A549 (cell line): ENCODE measurements around the gene ALOX15B.

Experiments used
- ESRRA ChIP-seq: fragments of 150-350 bp; IDR thresholded peaks from 2 replicates; pipeline ENCODE4 v1.6.1; 2014; ENCODE audit warnings: mild to moderate bottlenecking, low read length, borderline replicate concordance
- MAZ ChIP-seq: fragments of 150-350 bp; IDR thresholded peaks from 2 replicates; pipeline ENCODE4 v1.6.1; 2014; ENCODE audit warnings: antibody characterized with exemption, low read depth, low read length, borderline replicate concordance
- NR3C1 ChIP-seq: fragments of >200 bp; sonication (Bioruptor Twin); formaldehyde crosslinking; IDR thresholded peaks from 3 replicates; pipeline ENCODE4 v1.6.1; 2017
- POLR2A ChIP-seq: IDR thresholded peaks from 2 replicates; pipeline ENCODE4 v1.6.1; 2012; ENCODE audit warnings: mild to moderate bottlenecking, low read length
- TF ChIP-seq, protein P1 (sequence below): fragments of >200 bp; sonication (Bioruptor Twin); formaldehyde crosslinking; IDR thresholded peaks from 3 replicates; pipeline ENCODE4 v1.5.1; 2016
- TF ChIP-seq, protein P2 (sequence below): fragments of 250-450 bp; sonication (Bioruptor Pico); IDR thresholded peaks from 2 replicates; pipeline ENCODE4 v1.5.0; 2021; ENCODE audit warnings: mild to moderate bottlenecking, moderate library complexity, borderline replicate concordance

DNA sequence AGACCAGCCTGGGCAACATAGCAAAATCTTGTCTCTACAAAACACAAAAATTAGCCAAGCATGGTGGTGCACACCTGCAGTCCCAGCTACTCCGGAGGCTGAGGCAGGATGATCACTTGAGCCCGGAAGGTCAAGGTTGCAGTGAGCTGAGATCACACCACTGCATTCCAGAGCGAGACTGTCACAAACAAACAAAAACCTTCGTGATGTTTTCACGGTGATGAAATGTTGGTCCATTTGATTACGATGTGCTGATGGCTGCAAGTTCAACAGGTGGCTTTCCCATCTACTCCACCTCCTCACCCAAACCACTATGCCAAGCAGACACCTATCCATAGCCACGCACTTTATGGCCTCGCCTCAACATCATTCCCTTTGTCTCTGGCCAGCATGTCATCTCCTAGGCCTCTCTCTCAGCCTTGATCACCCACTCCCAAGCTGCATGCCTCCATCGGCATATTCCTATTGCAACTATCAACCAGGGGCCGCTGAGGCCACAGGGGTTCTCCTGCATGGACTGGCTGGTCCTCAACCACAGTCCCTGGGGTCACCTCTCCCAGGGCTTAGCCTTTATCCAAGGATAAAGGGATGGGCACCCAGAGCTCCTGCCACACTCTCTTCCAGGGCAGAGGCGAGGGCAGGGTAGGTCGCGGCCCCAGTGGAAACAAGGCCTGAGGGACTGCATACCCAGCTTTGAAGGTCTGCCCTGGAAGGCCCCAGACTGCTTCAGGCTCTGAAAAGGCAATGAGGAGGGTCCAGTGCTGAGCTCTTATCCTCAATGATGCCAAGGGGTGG lies 17.1 kb upstream of the ALOX15B start:
- TF ChIP-seq, protein P1, sequence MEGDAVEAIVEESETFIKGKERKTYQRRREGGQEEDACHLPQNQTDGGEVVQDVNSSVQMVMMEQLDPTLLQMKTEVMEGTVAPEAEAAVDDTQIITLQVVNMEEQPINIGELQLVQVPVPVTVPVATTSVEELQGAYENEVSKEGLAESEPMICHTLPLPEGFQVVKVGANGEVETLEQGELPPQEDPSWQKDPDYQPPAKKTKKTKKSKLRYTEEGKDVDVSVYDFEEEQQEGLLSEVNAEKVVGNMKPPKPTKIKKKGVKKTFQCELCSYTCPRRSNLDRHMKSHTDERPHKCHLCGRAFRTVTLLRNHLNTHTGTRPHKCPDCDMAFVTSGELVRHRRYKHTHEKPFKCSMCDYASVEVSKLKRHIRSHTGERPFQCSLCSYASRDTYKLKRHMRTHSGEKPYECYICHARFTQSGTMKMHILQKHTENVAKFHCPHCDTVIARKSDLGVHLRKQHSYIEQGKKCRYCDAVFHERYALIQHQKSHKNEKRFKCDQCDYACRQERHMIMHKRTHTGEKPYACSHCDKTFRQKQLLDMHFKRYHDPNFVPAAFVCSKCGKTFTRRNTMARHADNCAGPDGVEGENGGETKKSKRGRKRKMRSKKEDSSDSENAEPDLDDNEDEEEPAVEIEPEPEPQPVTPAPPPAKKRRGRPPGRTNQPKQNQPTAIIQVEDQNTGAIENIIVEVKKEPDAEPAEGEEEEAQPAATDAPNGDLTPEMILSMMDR = no peak
- no peak for TF ChIP-seq MAZ
- TF ChIP-seq POLR2A = no peak
- TF ChIP-seq ESRRA = no peak
- TF ChIP-seq NR3C1 = no peak
- TF ChIP-seq, protein P2, sequence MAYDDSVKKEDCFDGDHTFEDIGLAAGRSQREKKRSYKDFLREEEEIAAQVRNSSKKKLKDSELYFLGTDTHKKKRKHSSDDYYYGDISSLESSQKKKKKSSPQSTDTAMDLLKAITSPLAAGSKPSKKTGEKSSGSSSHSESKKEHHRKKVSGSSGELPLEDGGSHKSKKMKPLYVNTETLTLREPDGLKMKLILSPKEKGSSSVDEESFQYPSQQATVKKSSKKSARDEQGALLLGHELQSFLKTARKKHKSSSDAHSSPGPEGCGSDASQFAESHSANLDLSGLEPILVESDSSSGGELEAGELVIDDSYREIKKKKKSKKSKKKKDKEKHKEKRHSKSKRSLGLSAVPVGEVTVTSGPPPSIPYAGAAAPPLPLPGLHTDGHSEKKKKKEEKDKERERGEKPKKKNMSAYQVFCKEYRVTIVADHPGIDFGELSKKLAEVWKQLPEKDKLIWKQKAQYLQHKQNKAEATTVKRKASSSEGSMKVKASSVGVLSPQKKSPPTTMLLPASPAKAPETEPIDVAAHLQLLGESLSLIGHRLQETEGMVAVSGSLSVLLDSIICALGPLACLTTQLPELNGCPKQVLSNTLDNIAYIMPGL (CRISPR knock-in tag) = no peak
